ENCODE measurements around the gene ZNF511.

ZNF511 gene

DNA sequence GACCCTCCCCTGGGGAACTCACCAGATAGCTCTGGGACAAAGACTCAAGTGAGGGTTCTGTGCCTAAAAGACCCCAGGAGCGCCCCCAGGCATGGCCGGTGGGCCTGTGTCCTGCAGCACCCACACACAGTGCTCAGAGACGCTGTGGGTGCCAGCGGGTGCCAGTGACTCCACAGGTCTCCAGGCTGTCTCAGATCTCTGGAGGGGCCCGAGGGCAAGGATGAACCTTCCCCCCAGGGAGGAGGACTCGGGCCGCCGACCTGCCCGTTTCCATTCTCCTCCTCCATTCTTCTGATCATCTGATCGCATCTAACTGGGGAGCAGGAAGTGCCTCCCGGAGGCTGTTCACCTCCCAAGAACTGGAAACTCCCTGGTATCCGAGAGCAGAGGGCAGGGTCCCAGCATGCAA, 33.0 kb upstream of the ZNF511 start:
- DNase-seq = no peak

DNA sequence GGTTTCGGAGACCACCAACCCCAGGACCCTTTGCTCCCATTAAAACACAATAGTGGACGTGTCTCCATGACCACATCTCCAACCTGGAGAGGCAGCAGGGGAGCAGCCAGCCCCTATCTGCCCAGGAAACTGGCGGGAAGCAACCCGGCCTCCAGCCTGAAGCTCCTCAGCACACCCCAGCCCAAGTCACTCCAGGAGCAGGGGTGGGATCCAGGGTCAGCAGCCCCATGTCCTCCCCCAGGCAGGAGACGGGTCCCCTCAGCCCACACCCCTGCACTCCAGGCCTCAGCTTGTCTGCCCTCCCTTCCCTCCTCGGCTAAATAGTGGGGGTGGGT, 32.6 kb upstream of the ZNF511 start:
- DNase-seq = no peak

DNA sequence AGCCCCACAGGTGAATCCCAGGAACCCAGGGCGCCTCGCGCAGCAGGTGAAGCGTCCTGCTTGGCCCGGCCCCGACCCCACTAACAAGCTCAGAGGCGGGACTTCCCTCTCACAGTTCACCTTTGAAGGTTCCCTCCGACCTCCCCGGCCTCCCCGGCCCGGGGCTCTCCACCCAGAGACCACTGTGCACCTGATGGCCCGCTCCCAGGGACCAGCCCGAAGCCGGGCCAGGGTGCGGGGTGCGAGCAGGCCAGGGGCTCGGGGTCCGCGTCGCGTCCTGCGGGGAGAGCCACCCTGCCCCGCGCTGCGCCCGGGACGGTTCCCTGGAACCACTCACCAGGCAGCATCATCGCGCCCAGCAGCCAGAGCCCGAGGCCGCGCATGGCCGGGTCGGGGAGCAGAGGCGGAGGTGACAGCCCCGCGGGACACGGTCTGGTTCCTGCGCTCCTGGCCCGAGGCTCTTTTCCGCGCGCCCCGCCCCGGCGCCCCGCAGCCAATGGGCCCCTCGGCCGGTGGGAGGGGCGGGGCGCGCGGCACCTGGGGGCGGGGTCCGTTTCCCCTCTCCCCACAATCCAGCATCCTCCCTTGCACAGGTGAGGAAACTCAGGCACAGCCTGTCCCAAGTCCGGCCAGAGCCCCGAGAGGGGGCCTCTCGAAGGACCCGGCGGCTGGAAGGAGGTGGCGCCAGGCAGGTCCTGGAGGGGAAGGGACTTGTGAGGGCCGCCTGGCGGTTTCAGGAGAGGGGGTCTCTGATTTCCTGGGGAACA, 32.1 kb upstream of the ZNF511 start, which contains the start of gene ADAM8:
TSS of gene ADAM8 (minus strand) at position 434 of the 767 bp plus-strand sequence. CDS start at position 383, 51 bp downstream.
- no peak for DNase-seq

DNA sequence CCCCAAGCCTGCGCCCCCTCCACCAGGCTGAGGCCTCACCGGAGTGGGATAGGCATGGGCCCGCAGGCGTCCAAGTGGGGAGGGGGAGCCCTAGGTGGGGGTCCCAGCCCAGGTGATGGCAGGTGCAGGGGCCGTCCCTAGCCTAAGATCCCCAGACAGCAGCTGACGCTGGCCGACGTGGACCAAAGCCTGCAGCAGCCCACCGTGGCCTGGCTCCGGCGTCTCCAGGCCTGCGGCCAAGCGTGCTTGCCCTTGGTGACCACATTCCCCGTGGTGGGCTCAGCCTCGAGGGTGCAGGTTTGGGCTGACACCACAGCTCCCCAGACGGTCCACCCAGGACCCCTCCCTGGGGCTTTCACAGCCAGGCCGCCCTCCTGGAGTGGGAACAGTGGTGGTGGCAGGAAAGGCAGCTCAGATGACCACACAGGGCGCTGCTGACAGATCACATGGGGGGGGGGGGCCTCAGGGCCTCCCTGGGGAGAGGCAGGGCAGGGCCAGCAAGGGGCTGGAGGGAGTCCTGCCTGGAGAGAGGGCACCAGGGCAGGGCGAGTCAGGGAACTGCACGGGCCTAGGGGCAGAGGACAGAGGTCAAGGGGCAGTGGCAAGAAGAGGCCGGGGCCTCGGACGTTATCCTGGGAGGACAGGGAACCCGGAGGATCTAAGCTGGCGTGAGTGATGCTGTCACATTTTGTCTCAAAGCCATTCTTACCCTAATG, 31.3 kb upstream of the ZNF511 start:
- DNase-seq = no peak

DNA sequence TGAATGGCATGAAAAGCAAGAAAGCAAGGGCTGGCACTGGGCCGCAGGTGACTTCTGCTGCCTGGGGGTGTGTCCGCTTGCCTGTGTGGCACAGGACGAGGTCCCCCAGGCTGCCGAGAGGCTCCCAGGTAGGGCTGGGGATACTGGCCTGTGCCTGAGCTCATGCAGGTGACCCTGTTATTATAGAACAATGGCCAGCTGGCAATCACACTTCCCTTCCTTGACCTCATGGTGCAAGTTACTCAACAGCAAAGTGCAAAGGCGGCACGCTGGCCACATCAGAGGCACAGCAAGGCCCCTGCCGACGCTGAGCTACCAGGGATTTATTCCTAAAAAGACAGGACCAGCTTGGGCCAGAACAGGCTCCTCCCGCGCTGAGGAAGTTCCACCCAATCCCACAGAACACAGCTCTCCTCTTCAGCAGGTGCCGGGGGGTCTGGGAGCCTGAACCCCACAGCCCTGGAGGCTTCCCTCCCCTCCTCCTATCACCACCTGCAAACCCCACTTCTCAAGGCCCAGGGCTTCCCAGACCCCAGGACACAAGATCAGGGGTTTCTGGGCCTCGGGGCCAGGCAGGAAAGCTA, 30.6 kb upstream of the ZNF511 start:
- no peak for DNase-seq

DNA sequence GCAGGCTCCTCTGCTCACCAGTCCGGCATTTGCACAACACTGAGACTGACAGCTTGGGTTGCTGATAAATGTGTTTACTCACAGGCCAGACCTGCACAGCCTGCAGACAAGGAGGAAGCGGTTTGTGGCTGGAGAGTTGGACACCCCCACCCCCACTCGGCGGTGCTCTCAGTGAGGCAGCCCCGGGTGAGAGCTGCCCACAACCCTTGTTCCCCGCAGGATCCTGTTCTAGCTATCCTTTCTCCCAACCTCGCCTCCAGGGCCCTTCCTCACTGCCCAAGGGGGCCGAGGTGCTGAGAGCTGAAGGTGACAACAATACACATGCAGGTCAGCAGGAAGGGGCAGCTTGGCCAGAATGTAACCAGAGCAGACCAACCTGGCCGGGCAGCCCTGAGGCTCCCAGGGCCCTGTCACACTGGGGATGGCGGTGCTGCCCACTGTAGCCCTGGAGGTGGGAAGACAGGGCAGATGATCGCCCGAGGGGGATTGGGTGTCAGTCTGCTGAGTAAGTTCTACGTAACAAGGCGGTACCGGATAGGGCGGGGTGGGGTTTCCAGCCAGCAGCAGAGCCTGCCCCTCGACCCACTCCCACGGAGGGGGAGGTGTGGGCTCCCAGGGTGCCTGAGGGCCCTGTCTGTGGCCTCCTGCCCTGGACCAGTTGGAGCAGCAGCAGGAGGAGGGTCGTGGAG, 30.0 kb upstream of the ZNF511 start:
- no peak for DNase-seq

DNA sequence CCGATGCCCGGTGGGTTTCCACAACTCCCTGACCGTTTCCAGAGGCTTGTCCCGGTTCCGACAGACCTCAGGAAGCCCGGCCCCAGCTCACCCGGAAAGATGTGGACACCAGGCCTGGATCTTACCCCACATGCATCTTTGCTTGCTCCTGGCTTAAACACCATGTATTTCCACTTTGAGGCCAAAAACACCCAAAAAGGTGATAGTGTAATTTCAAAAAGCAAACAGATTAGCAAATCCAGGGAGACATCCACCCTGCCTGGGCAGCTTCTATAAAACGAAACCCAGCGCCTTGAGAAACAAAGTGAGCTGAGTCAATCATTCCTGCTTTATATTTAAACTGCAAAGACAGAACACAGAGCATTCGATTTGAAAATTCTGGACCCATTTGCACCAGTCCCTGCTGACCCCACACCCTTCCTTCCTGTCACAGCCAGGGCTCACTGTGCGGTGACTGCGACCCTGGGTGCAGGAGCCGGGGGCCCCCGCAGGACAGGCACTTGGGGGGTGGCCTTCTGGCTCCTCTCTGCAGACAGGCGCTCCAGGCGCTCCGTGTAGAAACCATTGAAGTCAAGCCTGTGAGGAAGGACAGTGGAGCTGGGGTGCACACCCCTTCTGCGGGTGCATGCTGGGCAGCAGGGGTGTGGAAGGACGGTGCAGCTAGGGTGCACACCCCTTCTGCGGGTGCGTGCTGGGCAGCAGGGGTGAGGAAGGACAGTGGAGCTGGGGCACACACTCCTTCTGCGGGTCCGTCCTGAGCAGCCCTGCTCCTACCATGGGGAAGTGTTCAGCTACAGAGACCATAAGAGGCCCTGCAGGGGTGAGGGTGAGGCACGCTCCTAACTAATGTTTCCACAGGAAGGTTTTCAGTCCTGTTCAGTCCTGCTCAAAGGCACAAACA, 29.1 kb upstream of the ZNF511 start:
- no peak for DNase-seq

DNA sequence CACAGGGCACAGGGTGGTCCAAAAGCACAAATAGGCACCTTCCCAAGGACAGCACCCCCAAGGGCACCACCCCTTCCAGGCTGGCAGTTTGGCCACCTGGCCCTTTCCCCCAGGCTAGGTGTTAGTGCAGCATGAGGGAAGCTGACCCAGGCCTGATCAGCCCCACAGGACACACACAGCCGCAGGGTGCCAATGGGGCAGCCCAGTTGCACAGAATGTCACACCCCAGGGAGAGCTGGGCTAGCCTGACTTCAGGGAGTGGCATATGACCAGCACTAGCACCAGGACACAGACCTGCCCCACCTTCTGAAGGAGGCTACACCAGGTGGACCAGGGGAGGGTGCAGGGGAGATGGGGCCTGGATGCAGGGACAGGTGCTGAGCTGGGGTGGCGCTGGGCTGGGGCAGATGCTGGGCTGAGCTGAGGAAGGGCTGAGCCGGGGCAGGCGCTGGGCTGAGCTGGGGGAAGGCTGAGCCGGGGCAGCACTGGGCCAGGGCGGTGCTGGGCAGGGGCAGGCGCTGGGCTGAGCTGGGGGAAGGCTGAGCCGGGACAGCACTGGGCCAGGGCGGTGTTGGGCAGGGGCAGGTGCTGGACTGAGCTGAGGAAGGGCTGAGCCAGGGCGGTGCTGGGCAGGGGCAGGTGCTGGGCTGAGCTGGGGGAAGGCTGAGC, 28.2 kb upstream of the ZNF511 start:
- no peak for DNase-seq

DNA sequence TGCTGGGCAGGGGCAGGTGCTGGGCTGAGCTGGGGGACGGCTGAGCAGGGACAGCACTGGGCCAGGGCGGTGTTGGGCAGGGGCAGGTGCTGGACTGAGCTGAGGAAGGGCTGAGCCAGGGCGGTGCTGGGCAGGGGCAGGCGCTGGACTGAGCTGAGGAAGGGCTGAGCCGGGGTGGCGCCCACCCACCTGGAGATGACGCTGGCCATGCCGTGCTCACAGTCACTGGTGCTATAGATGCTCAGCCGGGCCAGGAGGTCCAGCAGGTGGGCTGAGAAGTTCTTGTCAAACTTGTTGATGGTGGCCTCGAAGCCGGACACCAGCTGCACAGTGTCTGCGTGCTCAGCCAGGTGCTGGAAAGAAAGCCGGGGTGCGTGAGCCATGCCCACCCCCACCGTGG, 27.6 kb upstream of the ZNF511 start:
- no peak for DNase-seq

DNA sequence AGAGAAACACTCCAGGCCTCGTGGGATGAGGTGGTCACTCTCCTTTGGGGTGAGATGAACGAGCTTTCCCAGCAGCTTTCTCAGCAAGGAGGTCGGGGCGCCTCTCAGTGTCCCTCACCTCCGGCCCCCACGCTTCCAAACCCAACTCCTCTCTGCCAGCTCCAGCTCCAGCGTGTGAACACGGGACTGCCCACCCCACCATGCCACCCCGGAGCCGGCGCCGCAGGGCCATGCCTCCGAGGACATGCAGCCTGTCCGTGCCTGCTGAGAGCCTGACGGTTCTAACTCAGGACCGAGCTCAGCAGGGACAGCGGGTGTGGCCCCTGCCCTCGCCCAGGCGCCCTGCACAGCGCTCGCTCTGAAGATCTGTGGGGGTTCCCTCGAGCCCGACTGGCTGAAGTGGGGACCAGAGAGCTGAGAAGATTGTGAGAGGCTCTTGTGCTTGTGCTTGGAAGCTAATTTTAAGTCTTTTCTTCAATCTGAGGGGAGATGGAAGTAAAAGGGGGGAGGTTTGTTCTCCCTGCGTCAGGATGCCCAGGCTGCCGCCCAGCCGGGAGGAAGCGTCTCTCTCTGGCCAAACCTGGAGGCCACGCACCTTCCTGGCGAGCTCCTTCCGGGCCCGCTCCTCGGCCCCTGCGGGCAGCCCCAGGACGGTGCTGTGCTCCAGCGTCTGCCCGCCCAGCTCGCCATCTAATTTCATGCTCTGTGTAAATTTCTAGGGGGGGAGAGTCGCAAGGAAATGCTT, 26.9 kb upstream of the ZNF511 start:
- DNase-seq = no peak

DNA sequence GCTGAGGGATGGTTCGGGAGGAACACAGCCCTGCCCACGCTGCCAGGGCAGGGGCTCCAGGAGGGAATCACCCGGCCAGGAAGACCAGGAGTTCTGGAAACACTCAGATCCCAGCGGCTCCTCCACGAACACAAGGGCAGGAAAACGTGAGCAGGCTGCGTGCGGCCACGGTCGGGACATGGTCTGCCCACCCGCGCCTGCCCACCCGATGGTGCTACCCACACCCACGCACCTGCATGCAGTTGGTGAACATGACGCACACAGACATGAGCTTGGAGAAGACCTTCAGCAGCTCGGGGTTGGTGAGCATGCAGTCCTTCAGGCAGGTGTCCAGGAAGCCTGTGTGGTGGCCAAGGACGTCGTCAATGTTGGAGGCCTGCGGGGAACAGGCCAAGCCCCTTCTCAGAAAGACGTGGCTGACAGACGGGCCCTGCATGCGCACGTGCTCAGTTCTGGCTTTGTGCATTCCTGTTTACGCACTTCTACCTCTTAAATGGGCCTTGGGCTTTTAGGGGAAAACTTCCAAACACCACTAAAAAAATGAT, 25.8 kb upstream of the ZNF511 start:
- DNase-seq = no peak

DNA sequence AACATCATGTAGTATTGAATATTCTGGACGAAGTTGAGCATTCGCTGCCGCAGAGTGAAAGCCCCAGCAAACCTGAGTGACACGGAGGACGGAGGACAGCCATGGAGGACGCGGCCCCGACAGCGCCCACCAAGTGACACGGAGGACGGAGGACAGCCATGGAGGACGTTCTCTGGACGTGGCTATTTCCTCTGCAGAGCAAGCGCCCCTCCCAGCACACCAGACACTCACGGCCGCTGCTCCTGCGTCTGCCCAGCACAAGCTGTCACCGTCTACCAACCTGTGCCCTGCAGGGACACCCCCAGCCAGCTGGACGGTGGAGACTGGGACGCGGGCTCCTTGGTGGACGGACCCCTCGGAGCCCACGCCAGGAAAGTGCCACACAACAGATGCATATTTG, 24.8 kb upstream of the ZNF511 start:
- DNase-seq = no peak

DNA sequence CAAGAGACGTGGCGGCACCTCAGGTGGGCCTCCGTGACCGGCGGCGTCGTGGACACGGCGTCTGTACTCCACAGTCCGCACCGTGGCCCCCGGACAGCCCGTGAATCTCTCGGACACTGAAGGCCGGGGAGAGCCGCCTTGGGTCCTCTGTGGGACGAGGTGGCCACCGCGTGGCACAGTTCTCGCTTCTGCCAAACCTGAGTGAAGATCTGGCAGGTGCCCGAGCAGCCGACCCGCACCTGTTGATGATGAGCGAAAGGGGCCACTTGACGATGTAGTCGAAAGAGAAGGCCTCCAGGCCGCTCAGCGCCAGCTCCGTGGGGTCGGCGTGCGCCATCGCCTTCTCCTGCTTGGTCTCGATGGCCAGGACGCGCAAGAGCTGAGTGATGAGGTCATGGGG, 23.5 kb upstream of the ZNF511 start:
- no peak for DNase-seq

DNA sequence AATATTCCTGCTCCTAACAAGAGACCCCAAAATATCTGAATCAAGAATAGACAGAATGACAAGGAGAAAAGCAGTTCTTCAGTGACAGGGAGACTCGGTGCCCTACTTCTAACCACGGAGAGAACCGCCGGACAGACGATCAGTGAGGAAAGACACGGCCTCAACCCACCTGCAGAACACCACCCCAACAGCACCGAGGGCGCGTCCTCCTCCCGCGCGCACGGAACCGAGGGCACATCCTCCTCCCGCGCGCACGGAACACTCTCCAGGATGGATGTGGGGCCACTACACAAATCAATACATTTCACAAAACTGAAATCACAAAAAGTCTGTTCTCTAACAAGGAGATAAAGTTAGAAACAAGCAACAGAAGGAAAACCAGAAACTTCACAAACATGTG, 22.3 kb upstream of the ZNF511 start:
- no peak for DNase-seq

DNA sequence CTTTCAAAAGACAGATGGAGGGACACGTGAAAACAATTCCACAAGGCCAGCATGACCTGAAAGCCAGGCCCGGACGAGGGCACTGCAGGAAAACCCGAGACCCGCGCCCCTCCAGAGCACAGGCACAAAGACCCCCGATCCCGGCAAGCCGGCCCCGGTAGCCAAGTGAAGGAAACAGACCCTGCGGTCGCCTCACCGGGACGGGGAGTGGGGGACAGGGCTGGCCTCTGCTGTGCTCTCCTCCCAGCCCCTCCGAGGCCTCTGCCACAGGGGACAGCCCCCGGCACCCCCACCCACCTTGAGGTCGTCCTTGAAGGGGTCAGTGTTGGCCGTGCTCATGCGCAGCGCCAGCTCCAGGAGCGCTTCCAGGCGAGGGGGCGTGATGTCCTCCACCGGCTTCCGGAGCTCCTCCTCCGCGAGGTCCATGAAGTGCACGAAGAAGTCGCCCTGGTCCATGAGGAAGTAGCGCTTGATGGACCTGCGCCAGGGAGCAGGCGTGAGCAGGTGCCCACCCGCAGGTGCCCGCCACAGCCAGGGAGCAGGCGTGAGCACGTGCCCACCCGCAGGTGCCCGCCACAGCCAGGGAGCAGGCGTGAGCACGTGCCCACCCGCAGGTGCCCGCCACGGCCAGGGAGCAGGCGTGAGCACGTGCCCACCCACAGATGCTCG, 20.7 kb upstream of the ZNF511 start:
- no peak for DNase-seq

DNA sequence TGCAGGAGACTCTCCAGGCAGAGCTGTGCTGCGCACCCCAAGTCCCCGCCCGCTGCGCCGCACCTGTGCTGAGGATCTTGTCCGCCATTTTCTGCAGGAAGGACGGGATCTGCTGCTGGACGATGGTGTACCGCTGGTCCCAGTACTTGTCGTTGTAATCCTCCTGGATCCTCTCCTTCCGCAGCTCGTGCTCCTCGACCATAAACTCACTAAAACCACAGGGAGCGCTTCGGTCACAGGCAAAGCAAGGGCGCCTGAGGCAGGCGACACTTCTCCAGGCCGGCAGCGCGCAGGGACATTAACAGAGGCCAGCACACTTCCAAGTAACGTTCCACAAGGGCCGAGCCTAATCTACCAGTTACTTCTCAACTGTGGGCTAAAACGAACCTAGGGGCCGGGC, 19.0 kb upstream of the ZNF511 start:
- no peak for DNase-seq

DNA sequence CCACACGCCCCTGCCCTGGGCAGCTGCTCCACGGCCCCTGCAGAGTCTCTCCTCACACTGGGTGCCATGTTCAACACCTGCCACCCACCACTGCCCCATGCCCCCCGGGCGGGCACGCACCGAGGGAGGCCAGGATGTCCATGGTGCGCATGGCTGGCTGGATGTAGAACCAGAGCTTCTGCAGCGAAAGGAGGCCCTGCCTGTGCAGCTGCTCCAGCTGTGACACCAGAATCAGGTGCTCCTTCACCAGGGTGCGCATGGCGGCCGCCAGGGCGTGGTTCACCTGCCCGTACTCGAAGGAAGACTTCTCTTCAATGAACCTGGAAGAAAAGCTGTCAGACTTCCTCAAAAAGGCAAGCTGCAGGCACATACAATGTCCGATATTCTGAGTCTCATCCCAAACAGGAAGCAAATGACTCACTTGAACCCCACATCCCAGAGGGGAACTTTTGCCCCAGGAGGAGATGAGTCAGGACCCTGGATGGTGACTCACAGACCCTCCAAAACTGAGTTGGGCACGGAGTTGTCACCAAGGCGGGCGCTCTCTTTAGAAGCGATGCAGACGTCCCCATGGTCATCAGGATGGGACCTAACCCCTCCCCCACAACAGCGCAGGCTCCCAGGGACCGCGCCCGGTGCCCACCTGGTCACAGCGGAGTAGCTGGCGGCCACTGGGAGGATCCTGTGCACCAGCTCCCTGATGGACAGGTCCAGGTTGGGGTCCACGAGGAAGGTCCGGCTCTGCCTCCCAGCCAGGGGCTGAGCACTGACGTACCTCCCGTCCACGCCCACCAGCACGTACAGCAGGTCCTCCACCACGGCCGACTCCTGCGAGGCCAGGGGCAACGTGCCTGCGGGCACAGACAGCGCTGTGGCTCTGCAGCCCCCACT, 15.6 kb upstream of the ZNF511 start:
- no peak for DNase-seq

DNA sequence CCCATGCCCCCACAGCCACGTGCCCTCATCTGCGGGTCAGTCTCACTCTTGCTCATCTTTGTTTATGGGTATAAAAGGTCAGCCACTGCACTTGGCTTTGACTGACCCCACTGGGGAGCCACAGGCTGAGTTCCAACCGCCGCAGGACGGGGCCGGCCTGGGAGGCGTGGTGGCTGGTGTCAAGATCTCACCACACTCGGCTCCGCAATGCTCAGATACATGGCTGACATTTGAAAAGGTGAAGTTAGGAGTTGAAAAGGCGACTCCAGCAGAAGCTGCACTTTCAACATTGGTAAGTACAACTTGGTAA, 14.9 kb upstream of the ZNF511 start:
- no peak for DNase-seq

DNA sequence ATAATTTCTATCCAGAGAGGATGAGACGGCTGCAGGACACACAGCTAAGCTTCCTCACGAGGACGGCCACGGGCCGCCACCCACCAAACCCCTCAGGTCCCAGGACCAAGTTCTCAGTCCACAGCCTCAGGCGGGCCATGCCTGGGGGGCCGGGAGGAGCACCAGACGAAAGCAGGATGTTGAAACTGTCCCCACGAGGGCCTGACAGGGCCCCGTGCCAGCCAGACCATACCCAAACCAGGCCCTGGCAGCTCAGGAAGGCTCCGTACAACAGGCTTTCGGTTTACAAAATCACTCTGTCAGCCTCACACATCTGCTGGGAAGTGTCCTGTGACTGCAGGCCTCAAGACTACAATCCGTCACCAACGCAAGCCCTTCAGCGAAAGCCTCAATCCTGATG, 14.5 kb upstream of the ZNF511 start:
- DNase-seq = no peak

Measured in NCI-H1694 treated with DMSO at 0.1 percent for 48 hours (cell line).